22Rv1 (cell line): Measurements from ENCODE around the gene GPC5.
"Not testable (repeated sequence)": the region's sequence is repeated elsewhere in the genome, so short reads cannot be mapped to it uniquely, and the experiment has no call there.

Experiments used
- H3K27ac ChIP-seq: fragments of 450-650 bp; 2 replicates; pipeline ENCODE4 v1.5.1; 2017
- ZFX ChIP-seq: fragments of 450-650 bp; IDR thresholded peaks from 2 replicates; pipeline ENCODE4 v1.6.1; 2017; ENCODE audit warnings: antibody characterized with exemption, borderline replicate concordance
- TF ChIP-seq, protein P1 (sequence below): fragments of 450-650 bp; IDR thresholded peaks from 2 replicates; pipeline ENCODE4 v1.5.1; 2017; ENCODE audit warnings: mild to moderate bottlenecking

GPC5 gene

DNA sequence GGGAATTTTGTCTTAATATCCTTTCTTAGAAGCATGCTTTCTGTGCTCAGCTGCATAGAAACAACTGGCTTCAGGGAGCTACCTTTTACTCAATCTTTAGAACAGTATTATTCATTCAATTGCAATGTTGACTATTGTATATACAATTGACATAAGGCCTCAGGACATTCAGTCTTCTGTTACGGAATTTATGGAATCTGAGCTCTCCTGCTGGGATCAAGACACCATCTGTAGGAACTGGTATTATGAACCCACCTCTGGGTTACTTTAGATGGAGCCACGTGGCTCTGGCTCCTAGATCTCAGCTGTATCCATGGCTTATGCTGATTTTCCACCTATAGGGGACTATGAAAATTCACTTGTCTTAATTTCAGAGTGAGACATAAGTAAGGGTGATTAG lies 1112.0 kb downstream of the GPC5 start:
- TF ChIP-seq, protein P1, sequence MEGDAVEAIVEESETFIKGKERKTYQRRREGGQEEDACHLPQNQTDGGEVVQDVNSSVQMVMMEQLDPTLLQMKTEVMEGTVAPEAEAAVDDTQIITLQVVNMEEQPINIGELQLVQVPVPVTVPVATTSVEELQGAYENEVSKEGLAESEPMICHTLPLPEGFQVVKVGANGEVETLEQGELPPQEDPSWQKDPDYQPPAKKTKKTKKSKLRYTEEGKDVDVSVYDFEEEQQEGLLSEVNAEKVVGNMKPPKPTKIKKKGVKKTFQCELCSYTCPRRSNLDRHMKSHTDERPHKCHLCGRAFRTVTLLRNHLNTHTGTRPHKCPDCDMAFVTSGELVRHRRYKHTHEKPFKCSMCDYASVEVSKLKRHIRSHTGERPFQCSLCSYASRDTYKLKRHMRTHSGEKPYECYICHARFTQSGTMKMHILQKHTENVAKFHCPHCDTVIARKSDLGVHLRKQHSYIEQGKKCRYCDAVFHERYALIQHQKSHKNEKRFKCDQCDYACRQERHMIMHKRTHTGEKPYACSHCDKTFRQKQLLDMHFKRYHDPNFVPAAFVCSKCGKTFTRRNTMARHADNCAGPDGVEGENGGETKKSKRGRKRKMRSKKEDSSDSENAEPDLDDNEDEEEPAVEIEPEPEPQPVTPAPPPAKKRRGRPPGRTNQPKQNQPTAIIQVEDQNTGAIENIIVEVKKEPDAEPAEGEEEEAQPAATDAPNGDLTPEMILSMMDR = no peak
- no peak for TF ChIP-seq ZFX
- no peak overlapping the region for H3K27ac ChIP-seq

DNA sequence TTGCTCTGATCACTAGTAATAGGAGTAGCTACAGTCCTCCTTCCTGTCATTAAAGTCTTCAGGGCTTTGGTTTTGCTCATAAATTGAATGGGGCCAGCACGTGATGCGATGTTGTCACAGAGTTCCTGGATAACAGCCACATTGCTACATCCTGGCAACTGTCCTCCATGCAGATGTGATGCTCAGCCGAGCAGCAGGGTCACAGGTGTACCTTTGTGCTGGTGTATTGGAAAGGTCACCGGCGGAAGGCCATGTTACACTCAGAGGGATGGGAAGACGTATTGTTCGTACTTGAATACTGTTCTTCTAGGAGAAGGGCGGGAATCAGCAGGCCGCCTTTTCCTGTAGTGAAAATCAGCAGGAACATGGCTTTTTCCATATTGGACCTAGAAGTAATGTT lies 1114.4 kb downstream of the GPC5 start:
- TF ChIP-seq, protein P1 = no peak
- TF ChIP-seq ZFX = no peak
- H3K27ac ChIP-seq = no peak overlapping the region

DNA sequence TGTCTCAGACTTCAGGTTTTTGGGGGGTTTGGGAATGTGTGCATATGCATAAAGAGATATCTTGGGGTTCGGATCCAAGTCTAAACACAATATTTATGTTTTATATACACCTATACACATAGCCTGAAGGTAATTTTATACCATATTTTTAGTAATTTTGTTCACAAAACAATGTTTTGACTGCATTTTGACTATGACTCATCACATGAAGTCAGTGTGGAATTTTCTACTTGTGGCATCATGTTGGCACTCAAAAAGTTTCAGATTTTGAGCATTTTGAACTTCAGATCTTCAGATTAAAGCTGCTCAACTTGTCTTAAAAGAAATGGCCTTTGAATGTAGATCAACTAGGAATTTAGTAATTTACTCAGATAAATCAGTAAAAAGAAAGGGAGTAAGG lies 1115.3 kb downstream of the GPC5 start:
- H3K27ac ChIP-seq = no peak overlapping the region
- no peak for TF ChIP-seq ZFX
- TF ChIP-seq, protein P1 = no peak

DNA sequence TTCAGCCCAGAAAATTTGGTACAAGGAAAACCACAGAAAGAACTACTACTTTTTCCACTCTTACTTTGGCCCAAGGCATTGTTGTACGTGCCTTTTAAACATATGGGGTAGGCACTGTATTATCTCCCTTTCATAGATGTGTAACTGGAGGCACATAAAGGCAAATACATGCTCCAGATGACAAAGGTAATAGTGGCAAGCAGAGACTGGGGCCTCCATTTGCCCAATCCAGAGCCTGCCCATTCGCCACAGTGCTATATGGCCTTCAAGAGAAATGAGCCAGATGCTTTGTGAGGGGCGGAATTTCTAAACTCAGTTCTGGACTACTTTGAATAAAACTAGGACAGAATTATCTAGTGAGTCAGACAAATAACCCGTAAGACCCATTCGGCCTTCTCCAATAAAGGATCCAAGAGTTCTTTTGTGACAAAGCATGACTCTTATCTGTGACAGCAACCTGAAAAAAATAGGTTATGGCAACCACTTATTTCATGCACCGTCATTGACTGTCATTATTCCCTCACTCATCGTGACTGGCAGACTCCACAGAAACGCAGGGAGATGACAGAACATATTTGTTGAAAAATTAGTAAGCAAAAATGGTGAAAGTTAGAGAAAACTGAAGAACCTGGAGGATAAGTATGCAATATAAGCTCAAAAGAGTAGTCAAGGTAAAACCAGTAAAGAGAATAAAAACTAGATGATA lies 1116.2 kb downstream of the GPC5 start:
- TF ChIP-seq, protein P1 = no peak
- no peak for TF ChIP-seq ZFX

DNA sequence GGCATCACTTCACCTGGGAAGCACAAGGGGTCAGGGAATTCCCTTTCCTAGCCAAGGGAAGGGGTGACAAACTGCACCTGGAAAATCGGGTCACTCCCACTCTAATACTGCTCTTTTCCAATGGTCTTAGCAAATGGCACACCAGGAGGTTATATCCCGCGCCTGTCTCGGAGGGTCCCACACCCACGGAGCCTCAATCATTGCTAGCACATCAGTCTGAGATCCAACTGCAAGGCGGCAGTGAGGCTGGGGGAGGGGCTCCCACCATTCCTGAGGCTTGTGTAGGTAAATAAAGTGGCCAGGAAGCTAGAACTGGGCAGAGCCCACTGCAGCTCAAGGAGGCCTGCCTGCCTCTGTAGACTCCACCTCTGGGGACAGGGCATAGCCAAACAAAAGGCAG lies 1118.5 kb downstream of the GPC5 start:
- H3K27ac ChIP-seq = not testable (repeated sequence)

More for the DNA sequence above, 1116.2 kb downstream of the GPC5 start:
- no peak overlapping the region for H3K27ac ChIP-seq

DNA sequence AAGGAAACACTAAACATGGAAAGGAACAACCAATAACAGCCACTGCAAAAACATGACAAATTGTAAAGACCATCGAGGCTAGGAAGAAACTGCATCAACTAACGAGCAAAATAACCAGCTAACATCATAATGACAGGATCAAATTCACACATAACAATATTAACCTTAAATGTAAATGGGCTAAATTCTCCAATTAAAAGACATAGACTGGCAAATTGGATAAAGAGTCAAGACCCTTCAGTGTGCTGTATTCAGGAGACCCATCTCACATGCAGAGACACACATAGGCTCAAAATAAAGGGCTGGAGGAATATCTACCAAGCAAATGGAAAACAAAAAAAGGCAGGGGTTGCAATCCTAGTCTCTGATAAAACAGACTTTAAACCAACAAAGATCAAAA lies 1120.2 kb downstream of the GPC5 start:
- not testable (repeated sequence) for H3K27ac ChIP-seq

DNA sequence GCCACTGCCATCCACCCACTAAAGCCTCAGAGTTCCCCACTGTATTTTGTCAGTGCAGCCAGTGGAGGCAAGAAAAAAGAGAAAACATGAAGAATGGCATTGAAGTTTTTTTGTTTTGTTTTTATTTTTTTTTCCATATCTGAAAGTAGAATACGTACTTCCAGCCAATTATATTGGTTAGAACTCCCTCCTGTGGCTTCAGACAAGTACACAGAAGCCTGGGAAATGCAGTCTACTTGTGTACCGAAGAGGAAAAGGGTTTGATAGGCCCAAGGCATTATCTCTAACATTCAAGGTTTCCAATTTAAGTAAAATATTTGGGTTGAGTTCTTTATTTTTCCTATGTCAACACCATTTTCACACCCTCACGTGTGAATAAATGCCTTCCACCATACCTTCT lies 1131.9 kb downstream of the GPC5 start:
- TF ChIP-seq, protein P1 = no peak
- no peak for TF ChIP-seq ZFX
- no peak overlapping the region for H3K27ac ChIP-seq

DNA sequence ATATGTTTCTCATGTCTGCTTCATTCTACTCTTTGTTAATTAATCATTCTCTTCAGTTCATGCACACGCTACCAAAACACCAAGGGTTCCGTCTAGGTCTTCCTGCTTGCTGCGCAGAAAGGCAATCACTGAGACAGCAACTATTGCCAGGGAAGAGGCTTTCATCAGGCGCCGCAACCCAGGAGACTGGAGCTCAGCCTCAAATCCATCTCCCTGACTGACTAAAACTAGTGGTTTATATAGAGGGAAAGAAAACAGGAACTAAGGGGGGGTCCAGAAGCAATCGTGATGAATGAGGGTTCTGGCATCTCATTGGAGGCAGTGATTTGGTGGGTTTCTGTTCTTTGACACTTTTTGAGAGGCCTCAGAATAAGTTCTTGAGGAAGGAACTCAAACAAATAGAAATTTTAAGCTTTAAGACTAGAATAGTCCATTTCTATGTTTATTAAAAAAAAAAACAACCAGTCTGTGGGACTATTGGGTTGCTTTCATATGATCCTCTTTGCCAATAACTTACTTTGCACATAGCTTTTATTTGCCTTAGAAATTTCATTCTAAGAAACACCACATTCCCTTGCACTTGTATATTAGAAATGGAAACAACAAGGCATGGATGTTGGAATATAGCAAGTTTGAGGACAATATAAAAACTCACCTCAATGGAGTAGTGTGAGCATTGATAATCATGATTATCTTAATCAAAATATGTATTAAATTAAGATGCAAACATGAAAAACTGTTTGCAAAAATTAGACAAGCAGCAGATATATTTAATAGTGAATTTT lies 1137.0 kb downstream of the GPC5 start:
- H3K27ac ChIP-seq = no peak overlapping the region
- TF ChIP-seq ZFX = no peak
- TF ChIP-seq, protein P1 = no peak
